A549 (cell line): Measurements from ENCODE around the gene PELI3.

Experiments used
- MAZ ChIP-seq: fragments of 150-350 bp; IDR thresholded peaks from 2 replicates; pipeline ENCODE4 v1.6.1; 2014; ENCODE audit warnings: antibody characterized with exemption, low read depth, low read length, borderline replicate concordance
- POLR2A ChIP-seq: IDR thresholded peaks from 2 replicates; pipeline ENCODE4 v1.6.1; 2012; ENCODE audit warnings: mild to moderate bottlenecking, low read length

GRCh38 chr11:66524304-66525040 lies 57.8 kb downstream of the PELI3 start:
- no peak for TF ChIP-seq POLR2A
- TF ChIP-seq MAZ, result no peak
